ENCODE data around the gene ZNF484.
A peak's percentile ranks its signal among the peaks of the same experiment; 100 is the strongest.

GRCh38 chr9:92808726-92809451 is 68.9 kb downstream of the ZNF484 start:
- peak; percentile 37 for TF ChIP-seq CTCF (conservative IDR thresholded peaks at IDR 0.05; ENCODE audit: low read depth, low read length)
- TF ChIP-seq EZH2 (IDR thresholded peaks at IDR 0.05; ENCODE audit: borderline replicate concordance, low read depth, low read length, poor library complexity, severe bottlenecking) = peak; percentile 85

Measured in A673 (cell line).